HG03159 (cell line): ENCODE data around the gene SMARCAL1.

Source experiments
- ATAC-seq: cut with Tn5 transposase; IDR thresholded peaks from one replicate; pipeline ENCODE4 v1.9.1; 2021; ENCODE audit warnings: mild to moderate bottlenecking, moderate library complexity; ENCODE audit not compliant: unreplicated experiment

Gene SMARCAL1

DNA sequence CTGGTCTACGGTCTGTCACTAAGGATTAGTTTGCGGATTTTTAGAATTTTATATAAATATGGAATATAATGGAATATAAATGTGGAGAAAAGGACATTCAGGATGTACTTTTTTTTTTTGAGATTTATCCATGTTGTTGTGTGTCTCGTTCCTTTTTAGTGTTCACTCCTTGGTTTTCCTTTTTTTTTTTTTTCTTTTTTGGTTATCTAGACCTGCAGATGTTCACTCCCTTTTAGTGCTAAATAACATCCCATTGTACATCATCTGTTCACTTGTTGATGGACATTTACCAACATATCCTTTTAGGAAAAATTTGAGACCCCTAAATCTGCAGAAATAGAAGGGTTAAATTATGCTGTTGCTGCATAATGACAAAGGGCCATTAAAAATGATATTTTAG, 60.9 kb downstream of the SMARCAL1 start:
- ATAC-seq, result no peak

- peak; percentile 75 for ATAC-seq
These were observed 62.8 kb downstream of the SMARCAL1 start for GRCh38 chr2:216474925-216475670.

GRCh38 chr2:216475767-216476166, 63.5 kb downstream of the SMARCAL1 start:
- ATAC-seq, result no peak

DNA sequence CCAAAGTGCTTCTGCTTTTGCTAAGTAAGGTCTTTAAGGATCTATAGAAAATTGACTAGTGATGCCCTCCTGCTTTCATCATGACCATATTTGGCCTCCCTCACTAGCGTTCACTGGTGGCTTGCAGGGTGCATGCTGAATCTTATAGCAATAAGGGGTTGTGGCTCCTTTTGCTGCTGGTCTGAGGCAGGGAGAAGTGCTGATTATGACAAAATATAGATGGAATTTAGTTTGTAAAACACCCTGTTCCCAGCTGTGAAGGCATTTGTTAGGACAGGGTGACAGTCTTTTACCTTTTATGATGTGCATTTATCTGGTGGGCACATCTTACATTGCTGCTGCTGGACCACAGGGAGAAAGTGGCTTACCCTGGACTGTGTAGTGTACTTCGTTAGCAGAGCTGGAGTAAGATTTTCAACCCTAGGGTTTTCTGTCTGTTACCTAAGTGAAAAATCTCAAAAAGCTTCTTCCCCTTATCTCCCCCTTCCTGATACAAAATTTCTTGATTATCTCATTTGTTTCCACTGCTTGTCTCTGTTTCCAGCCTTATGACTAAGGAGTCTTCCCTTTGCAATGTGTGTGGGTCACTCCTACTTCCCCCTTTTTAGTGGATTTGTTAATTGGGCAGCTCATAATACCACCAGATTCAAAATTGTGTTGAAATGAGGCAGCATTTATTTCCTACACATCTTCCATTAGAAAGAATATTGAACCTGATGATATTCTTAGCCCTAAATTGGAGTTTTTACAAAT, 65.2 kb downstream of the SMARCAL1 start:
- no peak for ATAC-seq

GRCh38 chr2:216478151-216478550, 65.9 kb downstream of the SMARCAL1 start:
- ATAC-seq, result no peak

GRCh38 chr2:216478791-216479190, 66.5 kb downstream of the SMARCAL1 start:
- no peak for ATAC-seq

- no peak for ATAC-seq
These were observed 67.9 kb downstream of the SMARCAL1 start for GRCh38 chr2:216480221-216480620.

GRCh38 chr2:216482640-216483039, 70.4 kb downstream of the SMARCAL1 start:
- no peak for ATAC-seq

GRCh38 chr2:216485237-216485636, 73.0 kb downstream of the SMARCAL1 start:
- ATAC-seq, result no peak

DNA sequence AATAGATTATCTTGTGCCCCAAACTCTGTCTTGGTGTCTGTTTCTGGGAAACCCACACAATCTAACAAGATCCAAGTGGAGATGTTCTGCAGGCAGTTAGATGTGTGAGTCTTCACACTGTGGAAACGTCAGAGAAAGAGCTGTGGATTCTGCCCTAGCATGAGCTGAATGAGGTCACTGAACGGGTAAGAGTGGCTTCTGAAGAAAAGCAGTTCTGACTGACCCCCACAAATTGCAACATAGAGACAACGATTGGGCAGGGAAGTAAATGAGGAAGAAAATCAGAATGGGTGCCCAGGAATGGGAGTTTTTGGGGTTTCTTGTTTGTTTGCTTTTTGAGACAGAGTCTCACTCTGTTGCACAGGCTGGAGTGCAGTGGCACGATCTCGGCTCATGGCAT, 73.5 kb downstream of the SMARCAL1 start:
- no peak for ATAC-seq

GRCh38 chr2:216486271-216486670, 74.0 kb downstream of the SMARCAL1 start:
- ATAC-seq, result no peak

DNA sequence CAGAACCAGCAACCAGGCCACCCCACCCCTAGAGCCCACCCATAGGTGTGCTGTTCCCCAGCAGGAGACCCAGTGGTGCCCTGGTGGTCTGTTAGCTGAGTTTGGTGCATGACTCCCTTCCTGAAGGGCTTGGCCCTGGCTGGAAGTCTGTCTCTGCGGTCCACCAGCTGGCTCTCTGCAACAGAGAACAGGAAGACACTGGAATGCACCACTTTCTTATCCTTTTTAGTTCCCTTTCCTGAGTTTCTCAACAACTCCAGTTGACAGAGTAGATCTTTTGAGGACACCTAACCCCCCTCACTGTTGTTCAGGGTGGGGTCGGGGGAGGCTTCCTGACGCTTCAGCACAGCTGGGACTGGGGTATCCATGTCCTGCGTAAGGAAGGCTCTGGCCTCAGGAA, 74.4 kb downstream of the SMARCAL1 start:
- no peak for ATAC-seq

GRCh38 chr2:216490061-216490460, 77.8 kb downstream of the SMARCAL1 start:
- no peak for ATAC-seq

GRCh38 chr2:216491793-216492596, 79.7 kb downstream of the SMARCAL1 start:
- ATAC-seq, result peak; percentile 75

DNA sequence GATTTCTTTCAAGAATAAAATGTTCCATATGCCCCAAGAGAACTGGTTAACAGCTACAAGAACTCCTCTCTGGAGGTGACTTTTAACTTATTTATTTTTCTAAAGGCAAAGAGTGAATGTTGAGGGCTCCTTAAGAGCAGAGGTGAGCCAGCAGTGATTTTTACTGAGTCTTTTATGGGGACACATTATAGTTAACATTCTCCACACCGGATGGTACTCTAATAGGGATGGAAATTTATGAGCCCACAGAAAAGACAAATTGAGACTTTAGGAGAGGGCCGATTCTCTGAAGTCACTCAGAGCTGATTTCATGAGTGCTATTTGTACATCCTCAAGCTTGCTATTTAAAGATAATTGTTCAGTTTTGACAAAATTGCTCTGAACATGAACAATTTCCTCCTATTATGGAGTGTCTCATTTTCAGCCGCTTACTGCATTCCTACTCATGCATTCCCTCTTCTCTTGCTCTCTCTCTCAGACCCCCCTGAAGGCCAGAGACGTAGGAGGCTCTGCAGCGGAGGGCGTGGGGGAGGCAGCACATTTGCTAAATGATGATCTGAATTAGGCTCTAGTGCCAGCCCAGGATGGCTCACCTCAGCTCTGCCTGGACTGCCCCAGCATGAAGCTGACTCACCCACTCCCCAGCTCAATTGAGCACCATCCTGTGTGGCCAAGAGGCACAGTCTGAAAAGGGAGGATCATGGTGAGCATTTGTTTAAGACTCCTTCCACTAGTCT, 80.5 kb downstream of the SMARCAL1 start:
- no peak for ATAC-seq

GRCh38 chr2:216493334-216493685, 81.0 kb downstream of the SMARCAL1 start:
- ATAC-seq, result no peak

DNA sequence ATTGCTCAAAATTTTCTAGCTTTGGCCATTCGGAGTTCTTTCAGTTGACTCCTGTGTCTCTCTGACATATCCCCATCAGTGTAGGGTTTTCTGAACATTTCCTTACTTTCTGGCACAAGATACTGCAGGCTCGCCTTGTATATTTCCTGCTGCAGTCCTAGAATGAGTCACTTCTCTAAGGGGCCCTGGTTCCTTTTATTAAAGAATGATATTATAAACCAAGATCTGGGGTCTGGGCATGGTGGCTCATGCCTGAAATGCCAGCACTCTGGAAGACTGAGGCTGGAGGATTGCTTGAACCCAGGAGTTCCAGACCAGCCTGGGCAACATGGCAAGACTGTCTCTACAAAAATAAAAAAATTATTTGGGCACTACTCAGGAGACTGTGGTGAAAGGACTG, 83.4 kb downstream of the SMARCAL1 start:
- no peak for ATAC-seq

- ATAC-seq, result no peak
These were observed 85.2 kb downstream of the SMARCAL1 start for GRCh38 chr2:216497382-216498069.

- no peak for ATAC-seq
These were observed 85.7 kb downstream of the SMARCAL1 start for GRCh38 chr2:216498070-216498378.
